HG03060 (cell line): ENCODE measurements around the gene BRD4.
A peak's percentile ranks its signal among the peaks of the same experiment; 100 is the strongest.
"Not testable (repeated sequence)": the region's sequence is repeated elsewhere in the genome, so short reads cannot be mapped to it uniquely, and the experiment has no call there.

Source experiments
- ATAC-seq: cut with Tn5 transposase; IDR thresholded peaks from one replicate; pipeline ENCODE4 v1.9.1; 2021; ENCODE audit warnings: low read depth, moderate number of reproducible peaks; ENCODE audit not compliant: unreplicated experiment

Gene BRD4

DNA sequence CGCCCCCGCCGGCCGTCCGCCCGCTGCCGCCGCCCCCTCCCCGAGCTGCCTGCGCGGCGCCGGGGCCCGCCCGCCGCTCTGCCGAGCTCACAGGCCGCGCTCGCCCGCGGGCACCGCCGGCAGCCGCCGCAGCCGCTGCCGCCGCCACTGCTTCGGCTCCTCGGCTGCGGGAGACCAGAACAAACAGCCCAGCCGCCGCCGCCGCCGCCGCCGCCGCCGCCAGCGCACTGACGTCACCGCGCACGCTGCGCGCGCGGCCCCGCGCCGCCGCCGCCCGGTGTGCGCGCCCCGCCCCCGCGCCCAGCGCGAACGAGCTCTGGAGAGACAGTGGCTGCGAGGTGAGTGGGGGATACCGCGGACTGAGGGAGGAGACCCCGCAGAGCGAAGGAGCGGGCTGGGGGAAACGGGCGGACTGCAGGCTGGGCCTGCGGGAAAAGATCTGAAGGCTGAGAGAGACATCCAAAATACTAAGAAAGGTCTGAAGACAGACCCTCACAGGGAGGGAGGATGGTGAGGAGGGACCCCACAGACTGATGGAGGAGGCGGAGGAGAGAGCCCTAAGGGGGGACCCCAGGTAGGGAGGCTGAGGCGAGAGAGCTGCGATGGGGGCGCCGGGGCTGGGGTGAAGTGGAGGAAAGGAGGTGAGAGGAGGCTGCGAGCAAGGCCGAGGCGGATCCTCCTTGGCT lies at the start of gene BRD4:
TSS of gene BRD4 (minus strand) at position 229 of the 686 bp plus-strand sequence. CDS start 59,440 bp downstream, outside the sequence.
- no peak for ATAC-seq

GRCh38 chr19:15381864-15382263 lies 49.5 kb upstream of the BRD4 start:
- no peak for ATAC-seq

GRCh38 chr19:15381429-15381828 lies 49.1 kb upstream of the BRD4 start:
- ATAC-seq, result no peak

DNA sequence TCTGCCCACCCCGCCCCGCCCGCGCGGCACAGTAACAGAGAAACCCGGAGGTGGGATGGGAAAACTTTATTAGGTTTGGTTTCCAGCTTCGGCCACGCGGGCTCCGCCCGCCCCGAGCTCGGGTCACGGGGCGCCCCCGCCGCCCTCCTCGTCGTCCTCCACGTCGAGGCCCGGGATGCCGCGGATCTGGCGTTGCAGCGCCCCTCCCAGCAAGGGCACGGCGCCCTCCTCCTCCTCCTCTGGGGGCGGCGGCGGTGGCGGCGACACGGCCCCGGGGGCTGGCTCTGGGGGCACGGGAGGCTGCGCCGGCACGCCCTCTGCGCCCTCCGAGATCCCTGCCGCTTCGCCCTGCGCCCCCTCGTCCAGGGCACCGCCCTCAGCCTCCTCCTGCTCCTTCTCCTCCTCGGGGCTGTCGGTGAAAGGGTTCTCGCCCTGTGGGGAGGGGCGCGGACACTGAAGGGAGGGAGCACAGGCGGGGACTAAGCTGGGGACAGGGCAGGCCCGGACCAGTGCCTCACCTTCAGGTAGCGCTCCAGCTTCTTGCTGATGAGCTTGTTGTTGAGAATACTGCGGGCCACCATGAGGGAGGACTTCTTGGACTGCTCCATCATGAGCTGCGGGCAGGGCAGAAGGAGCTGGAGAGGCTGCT lies 47.8 kb upstream of the BRD4 start:
- peak; percentile 43 for ATAC-seq

DNA sequence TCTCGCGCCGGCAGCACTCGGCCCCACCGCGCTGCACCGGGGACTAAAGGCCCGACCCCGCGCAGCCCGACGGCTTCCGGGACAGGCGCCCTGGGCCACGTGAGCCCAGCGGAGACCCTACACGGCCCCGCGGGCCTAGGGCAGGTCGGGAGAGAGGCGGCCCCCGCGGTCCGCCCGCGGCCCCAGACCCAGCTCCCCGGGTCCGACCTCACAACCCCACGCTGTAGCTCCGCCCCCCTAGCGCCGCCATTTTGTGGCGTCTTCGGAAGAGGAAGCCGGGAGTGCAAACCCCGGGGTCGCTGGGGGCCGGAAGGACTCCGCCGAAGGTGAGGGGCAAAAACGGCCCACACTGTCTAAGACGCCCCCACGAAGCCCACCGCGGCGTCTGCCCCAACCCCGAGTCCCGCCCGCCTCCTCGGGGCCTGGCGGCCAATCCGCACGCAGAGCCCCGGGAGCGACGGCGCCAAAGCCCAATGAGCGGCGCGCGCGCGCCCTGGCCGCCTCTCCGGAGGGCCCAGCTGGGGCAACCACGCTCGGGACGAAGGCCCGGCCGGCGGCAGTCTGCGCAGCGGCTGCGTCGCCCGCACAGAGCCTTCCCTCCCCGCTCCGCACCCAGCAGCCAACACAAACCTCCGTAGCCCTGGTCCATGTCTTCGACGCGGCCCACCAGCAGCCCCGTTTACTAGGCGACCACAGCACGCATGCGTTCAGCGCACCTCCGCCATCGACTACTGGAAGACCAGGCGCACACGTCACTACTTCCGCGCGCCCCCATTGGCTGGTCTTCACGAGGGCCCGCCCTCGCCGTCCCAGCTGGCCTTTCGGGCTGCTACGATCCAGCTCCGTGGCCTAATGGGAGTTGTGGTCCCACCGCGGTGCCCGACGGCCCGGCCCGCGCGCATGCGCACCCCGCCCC lies 47.0 kb upstream of the BRD4 start, which contains the start of gene AKAP8:
TSS of gene AKAP8 (minus strand) at position 705 of the 916 bp plus-strand sequence. CDS start at position 649, 56 bp downstream.
- ATAC-seq, result peak; percentile 54

GRCh38 chr19:15378534-15379082 lies 46.3 kb upstream of the BRD4 start:
- ATAC-seq, result no peak

- ATAC-seq, result no peak
These were observed 42.6 kb upstream of the BRD4 start for GRCh38 chr19:15374796-15375440.

DNA sequence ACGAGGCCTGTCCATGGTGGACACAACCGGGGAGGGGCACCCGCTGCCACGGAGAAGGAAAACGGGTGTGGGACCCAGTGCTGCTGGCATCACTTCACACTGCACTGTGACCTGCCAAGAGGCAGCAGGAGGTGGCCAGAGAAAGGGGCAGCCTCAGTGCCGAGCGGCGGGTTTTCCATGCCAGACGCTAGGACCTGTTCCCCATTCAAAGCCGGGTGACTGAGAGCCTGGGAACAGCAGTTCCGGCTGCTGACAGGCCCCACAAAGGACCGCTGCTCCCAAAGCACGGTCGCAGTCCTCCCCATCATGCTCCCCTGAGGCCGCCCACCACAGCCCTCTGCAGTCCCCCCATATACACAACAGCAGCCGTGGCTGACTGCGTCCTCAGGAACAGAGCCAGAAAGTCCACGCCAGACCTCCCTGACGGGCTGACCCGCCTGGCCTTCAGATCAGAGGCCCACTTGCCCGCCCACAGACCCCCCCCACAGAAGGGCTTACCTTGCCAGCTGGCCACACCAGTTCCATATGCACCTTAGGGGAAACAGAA lies 41.8 kb upstream of the BRD4 start:
- no peak for ATAC-seq

- ATAC-seq, result no peak
These were observed 41.3 kb upstream of the BRD4 start for GRCh38 chr19:15373644-15374043.

DNA sequence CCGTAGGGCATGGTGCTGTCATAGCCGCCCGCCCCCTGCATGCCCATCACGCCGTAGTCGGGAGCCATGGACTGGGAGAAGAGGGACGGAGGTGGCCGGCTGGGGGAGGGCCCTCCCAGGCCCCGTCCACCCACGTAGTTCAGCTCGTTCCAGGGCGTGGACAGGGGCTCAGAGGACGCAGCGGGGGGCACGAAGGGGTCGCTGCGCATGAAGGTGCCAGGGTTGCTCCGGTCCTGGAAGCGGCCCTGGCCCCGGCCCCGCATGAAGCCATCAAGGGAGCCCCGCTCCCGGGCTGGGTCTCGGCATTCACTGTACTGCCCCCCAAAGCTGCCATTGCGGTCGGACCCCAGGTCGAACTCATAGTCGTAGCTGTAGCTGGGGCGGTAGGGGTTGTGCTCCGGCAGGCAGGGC lies 40.6 kb upstream of the BRD4 start:
- no peak for ATAC-seq

- ATAC-seq, result no peak
These were observed 40.1 kb upstream of the BRD4 start for GRCh38 chr19:15372470-15372869.

DNA sequence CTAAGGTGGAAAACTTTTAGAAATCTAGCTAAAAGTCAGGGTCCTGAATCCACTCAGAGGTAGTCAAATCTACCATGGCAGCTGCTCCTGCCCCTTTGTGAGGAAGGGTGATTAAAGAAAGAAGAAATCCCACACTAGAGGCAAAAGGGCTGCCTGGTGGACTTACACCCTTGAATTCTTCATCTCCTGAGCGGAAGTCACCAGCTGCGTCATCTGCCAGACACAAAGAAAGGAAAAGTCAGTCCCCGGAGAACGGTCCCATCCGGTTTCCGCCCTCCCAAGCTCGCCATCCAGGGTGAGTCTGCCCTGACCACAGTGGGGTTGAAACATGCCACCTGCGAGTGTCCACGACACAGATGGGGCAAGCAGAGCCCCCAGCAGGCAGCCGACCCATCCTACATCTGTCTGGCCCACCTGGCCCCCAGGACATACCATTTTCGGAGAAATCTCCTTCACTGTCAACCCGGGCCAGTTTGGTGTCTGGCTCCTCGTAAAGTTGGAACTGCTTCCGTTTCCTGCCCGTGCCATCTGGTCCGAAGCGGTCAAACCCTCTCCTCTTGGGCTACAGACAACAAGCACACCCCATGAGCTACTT lies 39.5 kb upstream of the BRD4 start:
- ATAC-seq, result no peak

GRCh38 chr19:15371119-15371518 lies 38.8 kb upstream of the BRD4 start:
- no peak for ATAC-seq

DNA sequence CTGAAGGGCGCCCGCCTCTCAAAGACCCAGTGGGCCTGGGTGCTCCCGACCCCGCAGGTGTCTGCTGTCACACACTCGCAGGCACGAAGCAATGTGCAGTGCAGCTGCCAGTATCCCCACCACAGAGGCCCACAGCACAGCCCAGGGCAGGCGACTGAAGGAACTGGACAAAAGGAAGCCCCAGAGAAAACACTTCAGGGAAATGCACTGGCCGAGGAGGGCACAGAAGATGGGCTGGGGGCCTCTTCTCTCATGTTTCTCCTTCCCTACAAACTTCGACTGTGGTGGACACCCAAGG lies 37.2 kb upstream of the BRD4 start:
- ATAC-seq, result no peak

- ATAC-seq, result no peak
These were observed 36.7 kb upstream of the BRD4 start for GRCh38 chr19:15368798-15369593.

DNA sequence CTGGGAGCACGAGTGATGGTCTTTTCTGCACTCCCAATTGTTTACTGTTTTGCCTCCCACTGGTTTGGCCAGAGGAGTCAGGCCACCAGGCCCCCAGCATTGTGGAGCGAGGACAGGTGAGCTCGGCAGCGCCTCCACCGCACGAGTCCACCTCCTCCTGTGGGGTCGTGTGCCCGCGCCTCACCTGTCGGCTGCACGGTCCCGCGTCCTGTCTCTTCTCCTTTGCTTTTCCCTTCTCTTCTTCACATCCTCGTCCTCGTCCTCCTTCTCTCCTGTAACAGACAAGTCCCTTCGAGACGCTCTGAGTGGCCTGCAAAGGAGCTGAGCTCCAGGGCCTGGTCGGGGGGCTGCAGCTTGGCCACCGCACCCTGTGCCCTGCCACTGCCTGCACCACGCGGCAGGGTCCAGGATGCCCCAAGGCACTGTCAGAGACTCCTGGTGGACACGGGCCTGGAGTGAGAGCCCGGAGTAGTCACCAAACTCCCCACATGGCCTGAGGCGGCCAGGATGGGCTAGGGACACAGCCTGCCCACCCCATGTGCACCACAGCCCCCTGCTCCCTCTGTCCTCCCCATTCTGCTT lies 35.8 kb upstream of the BRD4 start:
- no peak for ATAC-seq

- no peak for ATAC-seq
These were observed 35.1 kb upstream of the BRD4 start for GRCh38 chr19:15367439-15367838.

DNA sequence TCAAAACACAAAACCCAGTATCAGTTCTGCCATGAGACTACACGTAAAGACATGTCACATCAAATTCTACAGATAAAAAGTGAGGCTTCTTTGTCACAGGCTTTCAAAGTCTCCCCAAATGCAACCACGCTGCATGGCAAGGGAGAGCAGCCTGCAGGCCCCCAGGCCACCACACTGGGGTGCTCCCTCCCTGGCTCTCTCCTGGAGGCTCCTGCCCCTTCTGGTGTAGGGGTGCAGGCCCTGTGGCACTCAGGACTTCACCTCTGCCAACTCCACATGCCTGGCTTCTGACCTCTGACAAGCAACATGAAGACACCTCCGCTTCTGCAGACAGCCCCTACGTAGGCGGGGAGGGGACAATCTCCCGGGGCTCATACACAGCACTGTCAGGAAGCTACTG lies 32.9 kb upstream of the BRD4 start:
- no peak for ATAC-seq

DNA sequence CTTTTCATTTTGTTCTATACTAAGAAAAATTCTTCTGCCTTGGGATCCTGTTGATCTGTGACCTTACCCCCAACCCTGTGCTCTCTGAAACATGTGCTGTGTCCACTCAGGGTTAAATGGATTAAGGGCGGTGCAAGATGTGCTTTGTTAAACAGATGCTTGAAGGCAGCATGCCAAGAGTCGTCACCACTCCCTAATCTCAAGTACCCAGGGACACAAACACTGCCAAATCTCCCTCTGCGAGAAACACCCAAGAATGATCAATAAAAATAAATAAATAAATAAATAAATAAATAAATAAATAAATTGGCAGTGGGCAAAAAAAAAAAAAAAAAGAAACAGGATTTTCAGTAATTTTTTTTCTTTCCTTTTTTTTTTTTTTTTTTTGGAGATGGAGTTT lies 31.5 kb upstream of the BRD4 start:
- not testable (repeated sequence) for ATAC-seq
